Measurements from ENCODE around the gene NEK6.

Gene NEK6

GRCh38 chr9:124320062-124320973 lies 62.6 kb downstream of the NEK6 start:
- no peak overlapping the region for H3K27ac Mint-ChIP-seq
- H3K4me1 Mint-ChIP-seq (ENCODE audit: low read depth) = no peaks in the 10 kb centered on the region
- no peaks in the 10 kb centered on the region for H3K36me3 Mint-ChIP-seq (ENCODE audit: low read depth)
- no peaks in the 10 kb centered on the region for H3K9me3 Mint-ChIP-seq
- no peaks in the 10 kb centered on the region for H3K27me3 Mint-ChIP-seq (ENCODE audit: low read depth)
- no peak overlapping the region for H3K4me3 Mint-ChIP-seq

GRCh38 chr9:124321416-124321815 lies 63.7 kb downstream of the NEK6 start:
- Mint-ChIP-seq H3K4me1 (ENCODE audit: low read depth) (no peaks in the 10 kb centered on the region), H3K36me3 (ENCODE audit: low read depth) (no peaks in the 10 kb centered on the region), H3K27ac (no peak overlapping the region), H3K9me3 (no peaks in the 10 kb centered on the region), H3K4me3 (no peak overlapping the region), H3K27me3 (ENCODE audit: low read depth) (no peaks in the 10 kb centered on the region)

GRCh38 chr9:124321935-124322334 lies 64.2 kb downstream of the NEK6 start:
- Mint-ChIP-seq H3K9me3 (no peaks in the 10 kb centered on the region), H3K36me3 (ENCODE audit: low read depth) (no peaks in the 10 kb centered on the region), H3K27me3 (ENCODE audit: low read depth) (no peaks in the 10 kb centered on the region), H3K4me3 (no peak overlapping the region), H3K27ac (no peak overlapping the region), H3K4me1 (ENCODE audit: low read depth) (no peaks in the 10 kb centered on the region)

DNA sequence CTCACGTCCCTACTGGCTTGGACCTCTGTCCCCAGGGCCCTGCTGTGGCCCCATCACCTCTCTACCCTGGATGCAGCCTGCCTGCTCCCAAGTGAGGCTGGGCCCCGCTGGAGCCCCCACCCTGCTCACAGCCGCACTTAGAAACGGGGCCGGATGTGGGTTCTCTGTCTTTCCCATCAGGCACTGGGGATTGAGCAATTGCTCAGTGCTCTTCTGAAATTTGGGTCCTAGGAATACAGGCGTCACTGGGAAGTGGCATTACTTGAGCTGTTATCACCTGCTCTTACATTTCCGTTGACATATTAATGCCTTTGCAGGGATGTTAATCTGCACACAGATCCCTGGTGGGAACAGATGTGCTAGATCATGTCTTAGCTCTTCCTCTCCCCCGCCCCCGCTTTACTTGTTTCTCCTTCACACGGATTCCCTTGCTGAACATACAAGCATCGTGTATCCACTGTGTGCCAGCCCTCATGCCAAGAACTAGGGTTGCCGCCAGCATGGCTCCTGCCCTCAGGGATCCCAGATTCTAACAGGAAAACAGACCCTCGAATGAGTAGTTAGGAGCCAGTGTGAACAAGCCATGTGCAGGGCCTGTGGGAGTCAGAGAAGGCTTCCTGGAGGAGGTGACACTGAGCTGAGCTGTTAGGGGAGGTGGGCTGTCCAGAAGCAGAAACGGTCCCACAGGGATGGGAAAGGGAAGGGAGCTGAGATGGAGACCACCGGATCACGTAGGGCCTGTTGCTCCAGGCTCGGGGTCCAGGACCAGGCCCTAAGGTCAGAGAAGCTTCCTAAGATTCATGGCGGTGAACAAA lies 65.1 kb downstream of the NEK6 start:
- Mint-ChIP-seq H3K27ac (no peak overlapping the region), H3K4me3 (no peak overlapping the region), H3K27me3 (ENCODE audit: low read depth) (no peaks in the 10 kb centered on the region), H3K4me1 (ENCODE audit: low read depth) (no peaks in the 10 kb centered on the region), H3K9me3 (no peaks in the 10 kb centered on the region), H3K36me3 (ENCODE audit: low read depth) (no peaks in the 10 kb centered on the region)

DNA sequence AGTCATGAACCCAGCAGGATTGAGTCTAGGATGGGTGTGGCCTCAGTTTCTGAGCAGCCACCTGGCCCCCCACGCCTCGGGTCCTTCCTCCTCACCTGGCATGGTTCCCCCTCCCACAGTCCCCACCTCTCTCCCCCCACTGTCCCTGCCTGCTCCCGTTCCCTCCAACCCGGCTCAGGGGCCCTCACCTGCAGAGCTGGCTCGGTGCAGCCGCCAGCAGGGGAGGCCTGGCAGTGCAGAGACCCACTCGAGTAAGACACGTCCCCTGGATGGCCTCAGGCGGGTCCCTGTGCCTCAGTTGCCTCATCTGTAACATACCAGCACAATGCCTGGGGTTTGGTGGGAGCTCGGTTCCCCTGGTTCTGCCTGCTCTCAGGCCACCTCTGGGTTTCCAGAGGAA lies 66.2 kb downstream of the NEK6 start:
- Mint-ChIP-seq H3K4me3 (no peak overlapping the region), H3K36me3 (ENCODE audit: low read depth) (no peaks in the 10 kb centered on the region)

GRCh38 chr9:124325816-124326215 lies 68.1 kb downstream of the NEK6 start:
- H3K27me3 Mint-ChIP-seq (ENCODE audit: low read depth) = no peaks in the 10 kb centered on the region
- H3K27ac Mint-ChIP-seq = no peak overlapping the region
- H3K36me3 Mint-ChIP-seq (ENCODE audit: low read depth) = no peaks in the 10 kb centered on the region
- H3K9me3 Mint-ChIP-seq = no peaks in the 10 kb centered on the region
- no peak overlapping the region for H3K4me3 Mint-ChIP-seq
- H3K4me1 Mint-ChIP-seq (ENCODE audit: low read depth) = no peaks in the 10 kb centered on the region

More for the DNA sequence above, 66.2 kb downstream of the NEK6 start:
- no peak overlapping the region for H3K27ac Mint-ChIP-seq
- no peaks in the 10 kb centered on the region for H3K27me3 Mint-ChIP-seq (ENCODE audit: low read depth)
- no peaks in the 10 kb centered on the region for H3K4me1 Mint-ChIP-seq (ENCODE audit: low read depth)
- no peaks in the 10 kb centered on the region for H3K9me3 Mint-ChIP-seq

DNA sequence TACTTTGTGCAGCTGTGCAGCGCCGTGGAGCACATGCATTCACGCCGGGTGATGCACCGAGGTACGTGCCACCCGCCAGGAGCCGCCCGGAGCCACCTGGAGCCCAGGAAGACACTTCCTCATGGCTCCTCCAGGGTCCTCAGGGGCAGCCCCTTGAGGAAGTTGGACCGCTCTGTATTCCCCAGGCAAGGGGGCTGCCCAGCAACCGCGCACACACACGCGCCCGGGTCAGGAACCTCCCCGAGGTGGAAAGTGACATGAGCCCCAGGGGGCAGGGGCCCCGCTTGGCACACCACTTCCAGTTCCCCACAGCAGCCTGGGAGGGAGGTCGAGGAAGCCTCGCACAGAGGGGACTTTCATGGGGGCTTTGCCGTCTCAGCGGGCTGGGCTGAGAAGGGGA lies 68.6 kb downstream of the NEK6 start:
- no peaks in the 10 kb centered on the region for H3K4me1 Mint-ChIP-seq (ENCODE audit: low read depth)
- no peaks in the 10 kb centered on the region for H3K9me3 Mint-ChIP-seq
- H3K4me3 Mint-ChIP-seq = no peak overlapping the region
- no peak overlapping the region for H3K27ac Mint-ChIP-seq
- H3K36me3 Mint-ChIP-seq (ENCODE audit: low read depth) = no peaks in the 10 kb centered on the region
- H3K27me3 Mint-ChIP-seq (ENCODE audit: low read depth) = no peaks in the 10 kb centered on the region

DNA sequence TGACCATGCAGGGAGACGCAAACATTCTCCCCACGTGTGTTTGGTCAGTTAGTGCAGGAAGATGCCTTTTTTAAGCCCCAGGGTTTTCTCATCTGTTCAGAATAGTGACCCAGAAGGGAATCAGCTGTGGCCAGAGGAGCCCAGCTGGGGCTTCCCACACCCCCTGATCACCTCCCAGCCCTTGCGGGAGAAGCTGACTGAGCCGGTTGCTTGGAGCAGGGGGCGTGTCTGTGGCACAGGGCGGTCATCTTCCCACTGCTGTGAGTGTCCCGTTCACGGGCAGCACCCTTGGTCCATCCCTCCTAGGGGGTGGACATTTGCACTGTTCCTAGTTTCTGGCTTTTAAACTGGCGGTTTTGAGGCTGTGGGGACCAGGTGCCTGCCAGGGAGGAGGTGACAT lies 69.7 kb downstream of the NEK6 start:
- Mint-ChIP-seq H3K27me3 (ENCODE audit: low read depth) (no peaks in the 10 kb centered on the region), H3K4me1 (ENCODE audit: low read depth) (no peaks in the 10 kb centered on the region), H3K27ac (no peak overlapping the region)

DNA sequence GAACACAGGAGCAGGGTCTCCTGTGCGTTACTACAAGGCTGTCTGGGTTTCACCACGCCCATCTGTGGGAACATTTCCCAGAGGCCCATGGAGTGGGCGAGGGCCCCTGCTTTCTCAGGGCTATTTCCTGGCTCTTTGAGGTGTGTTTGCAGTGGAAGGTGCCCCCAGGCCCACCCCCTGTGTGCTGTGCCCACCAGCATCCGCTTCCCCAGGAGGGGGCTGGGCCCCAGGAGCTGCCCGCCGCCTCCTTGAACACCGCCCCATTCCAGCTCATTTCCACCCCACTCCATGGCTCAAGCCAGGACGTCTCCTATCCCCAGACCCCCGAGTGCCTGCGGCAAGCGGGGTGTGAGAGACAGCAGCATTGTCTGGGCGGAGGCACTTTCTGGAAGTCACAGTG lies 70.5 kb downstream of the NEK6 start:
- H3K4me3 Mint-ChIP-seq = no peak overlapping the region
- H3K36me3 Mint-ChIP-seq (ENCODE audit: low read depth) = no peaks in the 10 kb centered on the region
- no peaks in the 10 kb centered on the region for H3K27me3 Mint-ChIP-seq (ENCODE audit: low read depth)
- no peaks in the 10 kb centered on the region for H3K4me1 Mint-ChIP-seq (ENCODE audit: low read depth)
- no peaks in the 10 kb centered on the region for H3K9me3 Mint-ChIP-seq
- no peak overlapping the region for H3K27ac Mint-ChIP-seq

More for the DNA sequence above, 69.7 kb downstream of the NEK6 start:
- Mint-ChIP-seq H3K9me3 (no peaks in the 10 kb centered on the region), H3K36me3 (ENCODE audit: low read depth) (no peaks in the 10 kb centered on the region), H3K4me3 (no peak overlapping the region)

- no peaks in the 10 kb centered on the region for H3K36me3 Mint-ChIP-seq (ENCODE audit: low read depth)
- H3K27me3 Mint-ChIP-seq (ENCODE audit: low read depth) = no peaks in the 10 kb centered on the region
- H3K9me3 Mint-ChIP-seq = no peaks in the 10 kb centered on the region
- H3K27ac Mint-ChIP-seq = no peak overlapping the region
- H3K4me3 Mint-ChIP-seq = no peak overlapping the region
- no peaks in the 10 kb centered on the region for H3K4me1 Mint-ChIP-seq (ENCODE audit: low read depth)
These were observed 71.5 kb downstream of the NEK6 start for GRCh38 chr9:124329206-124329792.

DNA sequence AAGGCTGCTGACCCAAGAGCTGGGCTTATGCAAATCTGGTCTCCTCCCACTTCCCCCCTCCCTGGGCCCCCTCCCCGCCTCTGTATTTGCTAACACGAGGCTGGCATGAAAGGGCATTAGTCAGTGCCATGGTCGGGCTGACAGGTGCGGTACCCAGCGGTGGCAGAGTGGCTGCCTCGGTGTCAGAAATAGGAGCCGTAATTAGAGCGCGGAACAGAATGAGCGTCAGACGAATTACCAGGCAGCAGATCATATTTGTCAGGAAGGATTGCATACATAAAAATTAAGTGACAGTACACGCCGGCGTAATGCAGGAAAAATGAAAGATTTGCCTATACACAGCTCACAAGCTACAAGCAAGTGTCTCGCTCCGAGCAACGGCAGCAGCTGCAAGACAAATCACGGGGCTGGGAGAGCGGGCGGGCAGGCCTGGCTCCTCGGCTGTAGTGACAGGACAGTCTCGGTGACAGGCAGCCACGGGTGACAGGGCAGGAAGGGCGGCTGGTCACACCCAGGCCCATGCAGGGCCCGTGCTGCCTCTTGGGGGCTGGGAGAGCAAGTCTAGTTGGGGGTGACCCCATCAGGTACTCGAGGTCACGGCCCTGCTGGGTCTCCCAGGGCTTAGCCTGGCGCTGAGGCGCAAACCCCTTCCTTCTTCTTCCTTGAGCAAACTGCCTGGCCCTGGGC lies 72.4 kb downstream of the NEK6 start:
- H3K4me1 Mint-ChIP-seq (ENCODE audit: low read depth) = no peaks in the 10 kb centered on the region
- no peaks in the 10 kb centered on the region for H3K9me3 Mint-ChIP-seq
- H3K27me3 Mint-ChIP-seq (ENCODE audit: low read depth) = no peaks in the 10 kb centered on the region

DNA sequence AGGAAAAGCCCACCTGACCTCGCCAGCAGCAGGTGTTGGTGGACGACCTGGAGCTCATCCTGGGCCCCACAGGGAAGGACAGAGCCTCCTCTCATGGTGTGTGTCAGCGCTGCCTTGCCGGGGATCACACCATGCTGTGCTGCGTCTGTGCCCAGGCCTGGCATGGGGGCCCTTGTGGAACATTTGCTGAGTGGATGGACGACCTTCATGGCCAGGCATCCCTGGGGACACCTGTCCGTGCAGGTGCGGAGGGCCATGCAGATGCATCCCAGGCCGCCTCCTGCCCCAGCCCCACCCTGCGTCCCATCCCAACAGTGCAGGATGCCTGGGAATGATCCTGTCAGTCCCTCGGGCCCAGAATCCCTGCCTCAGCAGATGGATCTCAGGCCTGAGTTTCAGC lies 73.8 kb downstream of the NEK6 start:
- Mint-ChIP-seq H3K4me3 (no peak overlapping the region), H3K27ac (no peak overlapping the region), H3K9me3 (no peaks in the 10 kb centered on the region), H3K27me3 (ENCODE audit: low read depth) (no peaks in the 10 kb centered on the region), H3K36me3 (ENCODE audit: low read depth) (no peaks in the 10 kb centered on the region), H3K4me1 (ENCODE audit: low read depth) (no peaks in the 10 kb centered on the region)

More for the DNA sequence above, 72.4 kb downstream of the NEK6 start:
- Mint-ChIP-seq H3K27ac (no peak overlapping the region), H3K4me3 (no peak overlapping the region), H3K36me3 (ENCODE audit: low read depth) (no peaks in the 10 kb centered on the region)

- H3K27ac Mint-ChIP-seq = no peak overlapping the region
- H3K27me3 Mint-ChIP-seq (ENCODE audit: low read depth) = no peaks in the 10 kb centered on the region
- no peak overlapping the region for H3K4me3 Mint-ChIP-seq
- no peaks in the 10 kb centered on the region for H3K9me3 Mint-ChIP-seq
- H3K4me1 Mint-ChIP-seq (ENCODE audit: low read depth) = no peaks in the 10 kb centered on the region
- no peaks in the 10 kb centered on the region for H3K36me3 Mint-ChIP-seq (ENCODE audit: low read depth)
These were observed 74.8 kb downstream of the NEK6 start for GRCh38 chr9:124332361-124333202.

- H3K27me3 Mint-ChIP-seq (ENCODE audit: low read depth) = no peaks in the 10 kb centered on the region
- H3K4me1 Mint-ChIP-seq (ENCODE audit: low read depth) = no peaks in the 10 kb centered on the region
- H3K36me3 Mint-ChIP-seq (ENCODE audit: low read depth) = no peaks in the 10 kb centered on the region
- H3K4me3 Mint-ChIP-seq = no peak overlapping the region
- H3K27ac Mint-ChIP-seq = no peak overlapping the region
- no peaks in the 10 kb centered on the region for H3K9me3 Mint-ChIP-seq
These were observed 75.4 kb downstream of the NEK6 start for GRCh38 chr9:124333203-124333579.
